H1 (cell line): Measurements from ENCODE around the gene COL4A2. TPM values are rescaled to one million over a fixed set of nuclear protein-coding genes. Genes with fewer than 3 reads are reported as not detected.

Experiments used
- CTCF ChIA-PET: fragments of 300-600 bp; sonication (Branson Sonifier 250); formaldehyde crosslinking; loops from one replicate; lab custom pipeline; 2021; ENCODE audit not compliant: partially characterized antibody; lab: Charles Lee
- POLR2A ChIA-PET: fragments of 300-600 bp; sonication (Branson Sonifier 250); formaldehyde crosslinking; loops from one replicate; lab custom pipeline; 2021; ENCODE audit warnings: inconsistent platforms; ENCODE audit not compliant: partially characterized antibody; lab: Charles Lee
- DNase-seq, 2 experiments: peaks; one replicate each; pipeline versions ENCODE4 v3.0.0 to v3.0.0-alpha.2; 2010 to 2022; ENCODE audit warnings: low spot score in 2 of 2, low read depth in 1 of 2, mixed read lengths in 1 of 2
- FAIRE-seq: peaks from 2 replicates; lab custom pipeline; 2011; peaks lifted over from hg19 to GRCh38; lab: Jason Lieb, UNC
- H2AFZ ChIP-seq: 2 replicates; pipeline ENCODE4 v1.8.1; 2012; ENCODE audit warnings: low read length, inconsistent platforms
- H2AK5ac ChIP-seq: 2 replicates; pipeline ENCODE4 v1.6.1; 2013; ENCODE audit warnings: low read depth, low read length
- H2BK120ac ChIP-seq: replicated peaks from 2 replicates; pipeline ENCODE3; 2013; ENCODE audit warnings: low read depth, low read length, inconsistent platforms
- H2BK12ac ChIP-seq: 2 replicates; pipeline ENCODE4 v1.6.1; 2013; ENCODE audit warnings: low read depth, low read length
- H2BK15ac ChIP-seq: 2 replicates; pipeline ENCODE4 v1.6.1; 2013; ENCODE audit warnings: low read length
- H2BK20ac ChIP-seq: 2 replicates; pipeline ENCODE4 v1.6.1; 2013; ENCODE audit warnings: low read length
- H2BK5ac ChIP-seq: 2 replicates; pipeline ENCODE4 v1.6.1; 2013; ENCODE audit warnings: low read depth, low read length
- H3K14ac ChIP-seq: 2 replicates; pipeline ENCODE4 v1.6.1; 2013; ENCODE audit warnings: inconsistent platforms; ENCODE audit not compliant: insufficient read length
- H3K18ac ChIP-seq: 2 replicates; pipeline ENCODE4 v1.6.1; 2013; ENCODE audit warnings: low read length; ENCODE audit errors: extremely low read depth
- H3K23ac ChIP-seq: 2 replicates; pipeline ENCODE4 v1.6.1; 2013; ENCODE audit warnings: inconsistent platforms; ENCODE audit not compliant: insufficient read length
- H3K23me2 ChIP-seq: 2 replicates; pipeline ENCODE4 v1.6.1; 2013; ENCODE audit warnings: low read depth, low read length
- H3K27ac ChIP-seq: 2 replicates; pipeline ENCODE4 v1.6.1; 2011; ENCODE audit warnings: low read depth, low read length, inconsistent platforms
- H3K27me3 ChIP-seq, 4 experiments: replicated peaks in 1 of 4; 1 replicate in 1 of 4; 2 replicates in 3 of 4; pipeline versions ENCODE4 v1.6.1 to v1.8.1; 2011 to 2013; ENCODE audit warnings: low read length in 3 of 4, mild to moderate bottlenecking in 3 of 4, inconsistent platforms in 2 of 4, mixed read lengths in 2 of 4, moderate library complexity in 1 of 4; ENCODE audit not compliant: control insufficient read depth in 3 of 4, insufficient read depth in 3 of 4; ENCODE audit errors: extremely low read depth in 1 of 4
- H3K36me3 ChIP-seq, 4 experiments: 2 replicates each; pipeline versions ENCODE4 v1.6.1 to v1.8.1; 2011 to 2013; ENCODE audit warnings: mild to moderate bottlenecking in 4 of 4, low read length in 3 of 4, moderate library complexity in 2 of 4, control low read depth in 1 of 4, inconsistent platforms in 1 of 4; ENCODE audit not compliant: insufficient read depth in 4 of 4, control insufficient read depth in 2 of 4
- H3K4ac ChIP-seq: replicated peaks from 2 replicates; pipeline ENCODE3; 2013; ENCODE audit warnings: low read length, low read depth, mixed read lengths, inconsistent platforms; ENCODE audit not compliant: insufficient read length
- H3K4me1 ChIP-seq, 4 experiments: replicated peaks in 1 of 4; 1 replicate in 1 of 4; 2 replicates in 3 of 4; pipeline versions ENCODE4 v1.6.1 to v1.8.1; 2011 to 2013; ENCODE audit warnings: low read length in 3 of 4, inconsistent platforms in 2 of 4, mixed read lengths in 1 of 4; ENCODE audit not compliant: insufficient read depth in 4 of 4, control insufficient read depth in 3 of 4
- H3K4me2 ChIP-seq, 2 experiments: 2 replicates each; pipeline versions ENCODE4 v1.6.1 to v1.8.1; 2011 to 2013; ENCODE audit warnings: low read depth in 2 of 2, low read length in 2 of 2, control low read depth in 1 of 2, inconsistent platforms in 1 of 2, mild to moderate bottlenecking in 1 of 2; ENCODE audit not compliant: insufficient read depth in 1 of 2
- H3K4me3 ChIP-seq, 4 experiments: fragments of 200-600, 300-600 bp in 1 of 4; sonication (generic), shearing (Covaris generic), sonication (Bioruptor Twin) in 1 of 4; 2 replicates each; pipeline versions ENCODE4 v1.5.1 to v1.8.1; 2011 to 2016; ENCODE audit warnings: low read length in 4 of 4, low read depth in 3 of 4, control low read depth in 2 of 4, inconsistent platforms in 2 of 4, mild to moderate bottlenecking in 2 of 4, mixed read lengths in 1 of 4, moderate library complexity in 1 of 4; ENCODE audit not compliant: insufficient read depth in 2 of 4; ENCODE audit errors: extremely low read depth in 1 of 4
- H3K56ac ChIP-seq: replicated peaks from 2 replicates; pipeline ENCODE3; 2013; ENCODE audit warnings: low read depth, mild to moderate bottlenecking, mixed read lengths, low read length, inconsistent platforms; ENCODE audit not compliant: insufficient read length
- H3K79me1 ChIP-seq: 2 replicates; pipeline ENCODE4 v1.6.1; 2013; ENCODE audit warnings: low read depth, low read length, control low read depth
- H3K79me2 ChIP-seq, 2 experiments: 2 replicates each; pipeline versions ENCODE4 v1.6.1 to v1.8.1; 2012 to 2013; ENCODE audit warnings: low read length in 2 of 2, mild to moderate bottlenecking in 2 of 2, inconsistent platforms in 1 of 2; ENCODE audit not compliant: insufficient read depth in 2 of 2, control insufficient read depth in 1 of 2
- H3K9ac ChIP-seq, 4 experiments: replicated peaks in 1 of 4; 1 replicate in 1 of 4; 2 replicates in 3 of 4; pipeline versions ENCODE4 v1.6.1 to v1.8.1; 2011 to 2013; ENCODE audit warnings: low read depth in 3 of 4, low read length in 3 of 4, control low read depth in 2 of 4, mild to moderate bottlenecking in 2 of 4, moderate library complexity in 2 of 4, inconsistent platforms in 1 of 4; ENCODE audit errors: extremely low read depth in 1 of 4
- H3K9me3 ChIP-seq, 2 experiments: 2 replicates each; pipeline versions ENCODE4 v1.6.1 to v1.8.1; 2012 to 2013; ENCODE audit warnings: mild to moderate bottlenecking in 2 of 2, moderate library complexity in 2 of 2, control low read depth in 1 of 2, inconsistent platforms in 1 of 2, low read depth in 1 of 2, low read length in 1 of 2, mixed read lengths in 1 of 2; ENCODE audit not compliant: insufficient read depth in 2 of 2
- H4K20me1 ChIP-seq, 2 experiments: replicated peaks in 1 of 2; 2 replicates each; pipeline versions ENCODE3 to v1.8.1; 2011 to 2013; ENCODE audit warnings: inconsistent platforms in 2 of 2, low read length in 2 of 2, mild to moderate bottlenecking in 1 of 2; ENCODE audit not compliant: insufficient read depth in 2 of 2, control insufficient read depth in 1 of 2
- H4K5ac ChIP-seq: 2 replicates; pipeline ENCODE4 v1.6.1; 2013; ENCODE audit warnings: low read length, low read depth, mixed read lengths, inconsistent platforms; ENCODE audit not compliant: insufficient read length
- H4K8ac ChIP-seq: 2 replicates; pipeline ENCODE4 v1.8.0; 2013; ENCODE audit warnings: mild to moderate bottlenecking, moderate library complexity, low read length, inconsistent platforms; ENCODE audit not compliant: insufficient read depth; ENCODE audit errors: extremely low read depth
- H4K91ac ChIP-seq: replicated peaks from 2 replicates; pipeline ENCODE3; 2013; ENCODE audit warnings: low read length, mixed read lengths, inconsistent platforms; ENCODE audit not compliant: insufficient read length
- BACH1 ChIP-seq: IDR thresholded peaks from 2 replicates; pipeline ENCODE4 v1.6.1; 2012; ENCODE audit warnings: low read length, improper control_type of control experiment
- MAFK ChIP-seq: IDR thresholded peaks from 2 replicates; pipeline ENCODE4 v1.6.1; 2012; ENCODE audit warnings: low read depth, mild to moderate bottlenecking, improper control_type of control experiment, low read length
- NRF1 ChIP-seq: IDR thresholded peaks from 2 replicates; pipeline ENCODE4 v1.6.1; 2011; ENCODE audit warnings: mild to moderate bottlenecking, low read depth, low read length, improper control_type of control experiment
- TAF1 ChIP-seq: IDR thresholded peaks from 2 replicates; pipeline ENCODE4 v1.6.1; 2011; ENCODE audit warnings: mild to moderate bottlenecking, low read depth, low read length
- WGBS, 2 experiments: shearing (Covaris generic) in 1 of 2; methylation state at CpG; one replicate each; pipeline versions ENCODE4 v1.1.6 to v1.1.7; 2013 to 2015; ENCODE audit warnings: low lambda C conversion rate in 2 of 2, mixed read lengths in 2 of 2, inconsistent platforms in 1 of 2, low coverage in 1 of 2, missing lambda C conversion rate in 1 of 2; ENCODE audit not compliant: insufficient replicate concordance in 2 of 2, insufficient coverage in 1 of 2, insufficient read length in 1 of 2; ENCODE audit errors: extremely low coverage in 1 of 2, missing lambda C conversion rate in 1 of 2; 5-methylcytosine and 5-hydroxymethylcytosine counted together
- polyA plus RNA-seq, 7 experiments: library from polyadenylated mRNA; depleted of rRNA in 3 of 7; stranded (reverse) in 5 of 7; unstranded in 2 of 7; fragments of >200 nt in 5 of 7; fragments of 200-250 nt in 2 of 7; gene quantifications; 1 replicate in 5 of 7; 2 replicates in 1 of 7; 4 replicates in 1 of 7; pipeline versions ENCODE4 v1.2.1 to v1.2.3, GENCODE V29; 2011 to 2013; ENCODE audit warnings: missing spikeins in 2 of 7, mixed read lengths in 2 of 7
- total RNA-seq: library from RNA; stranded (reverse); fragmentation: NEBNext Ultra II Directional; extraction: Animal tissue kit (Norgen Biotek cat#: 25700); gene quantifications from 2 replicates; pipeline ENCODE4 v1.2.1, GENCODE V29; 2021

COL4A2 gene
- total and polyA plus RNA-seq, 2 of the 8 experiments (the other 6 are each of a cell fraction or from before 2014, with no cell fraction given), result 80.4 to 87.3 TPM

DNA sequence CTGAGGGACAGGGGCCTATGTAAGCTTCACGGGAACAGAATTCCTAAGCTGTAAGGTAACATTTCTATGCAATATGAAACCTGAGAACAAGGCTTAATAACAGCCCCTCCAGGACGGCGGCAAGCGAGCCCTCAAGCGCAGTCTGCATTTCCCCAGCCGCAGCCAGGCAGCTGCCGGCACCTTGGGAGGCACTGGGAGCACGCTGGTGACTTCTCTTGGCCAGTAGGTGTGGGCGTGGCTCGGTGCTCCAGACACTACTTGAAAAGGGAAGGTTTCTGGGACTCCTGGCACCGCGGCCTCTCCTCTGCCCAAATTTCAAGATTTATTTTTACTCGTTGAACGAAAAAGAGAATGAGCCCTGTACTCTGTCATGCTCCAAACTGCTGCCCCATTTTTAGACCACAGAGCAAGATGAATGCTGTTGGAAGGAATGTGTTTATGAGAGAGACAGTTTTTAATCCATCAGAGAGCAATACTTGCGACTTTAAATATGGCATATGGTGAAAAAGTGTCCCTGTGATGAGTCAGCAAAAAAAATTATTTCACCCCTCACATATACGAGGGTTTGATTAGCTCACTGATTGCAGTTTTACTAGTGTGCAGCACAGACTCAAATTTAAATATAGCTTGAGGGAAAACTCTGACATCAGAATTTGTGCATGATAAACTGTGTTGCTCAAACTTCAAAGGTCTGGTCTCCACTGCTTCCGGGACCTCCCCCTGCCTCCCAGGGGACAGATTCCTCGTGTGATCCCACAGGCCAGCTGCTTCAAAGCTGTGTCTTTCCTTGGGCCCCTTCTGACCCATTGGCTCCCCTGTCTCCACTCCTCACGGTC, 81.2 kb downstream of the COL4A2 start:
- 0 out of 4 replicates have a peak overlapping the region, but pooled peaks of 1 of the 2 experiments have one; percentile 9 for H3K4me2 ChIP-seq
- peaks cover 4% of the 10 kb centered on the region; the same call in 1 of the 2 replicates for H3K79me1 ChIP-seq
- H2BK5ac ChIP-seq, result 0 out of 2 replicates have a peak overlapping the region, but pooled peaks have one; percentile 49
- no peak overlapping the region for H3K27ac ChIP-seq
- H3K36me3 ChIP-seq, result no peaks in the 10 kb centered on the region; a peak in 1 of 8 replicates
- H3K79me2 ChIP-seq, result no peaks in the 10 kb centered on the region; a peak in 1 of 4 replicates
- H3K56ac ChIP-seq, result no peak overlapping the region
- CTCF ChIA-PET, result interaction anchor here (1.0 to 2.5 kb wide), 8 partner anchors 9 to 65 kb away, joined by 3 to 10 read pairs (median 4); no protein-coding TSS in a partner anchor
- H3K4ac ChIP-seq, result no peak overlapping the region
- H3K14ac ChIP-seq, result no peak overlapping the region
- no peak overlapping the region for H3K18ac ChIP-seq
- H4K8ac ChIP-seq, result no peak overlapping the region
- peaks cover 0 to 15% (median 4%) of the 10 kb centered on the region in 4 experiments; a peak in 4 of 7 replicates for H3K4me1 ChIP-seq
- H4K5ac ChIP-seq, result no peak overlapping the region
- no peaks in the 10 kb centered on the region for H3K27me3 ChIP-seq
- TF ChIP-seq BACH1 (peak; percentile 53; the same call in 1 of the 2 replicates), MAFK (peak; percentile 95), TAF1 (no peak), NRF1 (no peak)
- TF ChIP-seq, all 59 proteins: peak for 2
- no peaks in the 10 kb centered on the region for H4K20me1 ChIP-seq
- H3K9me3 ChIP-seq, result peaks cover 0 to 7% of the 10 kb centered on the region in 2 experiments; a peak in 1 of 4 replicates
- no peak overlapping the region for H2BK15ac ChIP-seq
- no peak overlapping the region for H2BK120ac ChIP-seq
- H3K4me3 ChIP-seq, result no peak overlapping the region
- H2AK5ac ChIP-seq, result peak overlapping the region; percentile 70; the same call in 1 of the 2 replicates
- H2BK12ac ChIP-seq, result no peak overlapping the region
- no peak overlapping the region for H4K91ac ChIP-seq
- no peak overlapping the region for H2AFZ ChIP-seq
- no peak overlapping the region for H3K9ac ChIP-seq
- H2BK20ac ChIP-seq, result no peak overlapping the region
- WGBS, 2 experiments, result 80% methylated on average over 18 of the region's 19 CpGs; no CpG with 5 or more reads in 1 of the 2 experiments
- POLR2A ChIA-PET, result no interaction called here
- DNase-seq (no peak), FAIRE-seq (no peak)
- H3K23me2 ChIP-seq, result no peaks in the 10 kb centered on the region
- no peak overlapping the region for H3K23ac ChIP-seq
